GM19452 (cell line): ENCODE measurements around the gene CREB3.

Experiments
- ATAC-seq: cut with Tn5 transposase; IDR thresholded peaks from one replicate; pipeline ENCODE4 v1.9.1; 2021; ENCODE audit not compliant: unreplicated experiment

CREB3 gene

DNA sequence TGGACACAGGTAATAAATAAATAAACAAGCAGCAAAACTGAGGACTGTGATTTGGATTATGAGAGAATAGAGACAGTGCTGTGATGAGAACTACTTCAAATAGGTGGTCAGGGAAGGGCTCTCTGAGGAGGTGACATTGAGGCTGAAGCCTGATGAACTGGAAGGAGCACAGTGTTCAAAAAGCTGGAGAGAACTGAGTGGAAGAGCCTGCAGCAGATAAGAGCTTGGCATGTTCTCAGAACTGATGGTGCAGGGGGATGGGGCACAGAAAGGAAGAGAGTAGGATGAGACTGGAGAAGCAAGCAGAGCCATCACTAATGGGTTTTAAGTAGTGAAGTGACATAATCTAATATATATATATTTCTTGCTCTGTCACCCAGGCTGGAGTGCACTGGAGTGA is 31.5 kb upstream of the CREB3 start:
- ATAC-seq = no peak

- ATAC-seq = no peak
These were observed 29.8 kb upstream of the CREB3 start for GRCh38 chr9:35702696-35703095.

DNA sequence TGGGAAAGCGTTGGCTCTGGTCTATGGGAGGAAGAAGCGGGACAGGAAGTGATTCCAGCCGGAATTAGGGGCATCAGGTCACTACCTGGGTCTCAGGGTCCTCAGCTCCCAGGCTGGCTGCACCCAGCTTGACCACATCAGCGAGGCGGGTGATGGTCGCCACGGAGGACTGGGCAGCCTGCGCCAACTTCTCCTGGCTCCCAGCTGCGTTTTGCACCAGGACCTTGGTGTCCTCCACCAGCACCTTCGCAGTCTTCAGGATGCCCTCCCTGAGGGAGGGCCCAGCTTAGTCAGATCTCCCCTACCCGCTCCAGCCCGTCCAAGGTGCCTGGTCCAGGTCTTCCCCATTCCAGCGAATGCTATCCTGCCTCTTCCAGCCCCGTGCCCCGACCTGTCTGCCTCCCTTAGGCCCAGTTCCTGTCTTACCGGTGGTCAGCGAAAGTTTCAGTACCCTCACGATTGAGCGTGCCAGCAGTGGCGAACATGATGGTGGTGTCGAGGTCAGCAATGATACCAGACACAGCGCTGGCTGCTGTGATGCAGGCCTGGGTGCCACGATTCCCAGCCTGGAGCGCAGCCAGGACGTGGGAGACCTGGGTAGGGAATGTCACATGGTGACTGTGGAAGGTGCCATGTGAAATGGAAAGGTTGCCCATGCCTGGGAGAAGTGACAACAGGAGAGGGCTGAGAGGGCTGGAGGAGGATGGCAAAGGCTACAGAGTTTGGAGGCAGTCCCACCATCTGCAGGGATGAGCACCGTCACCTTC is 28.4 kb upstream of the CREB3 start:
- ATAC-seq = no peak

DNA sequence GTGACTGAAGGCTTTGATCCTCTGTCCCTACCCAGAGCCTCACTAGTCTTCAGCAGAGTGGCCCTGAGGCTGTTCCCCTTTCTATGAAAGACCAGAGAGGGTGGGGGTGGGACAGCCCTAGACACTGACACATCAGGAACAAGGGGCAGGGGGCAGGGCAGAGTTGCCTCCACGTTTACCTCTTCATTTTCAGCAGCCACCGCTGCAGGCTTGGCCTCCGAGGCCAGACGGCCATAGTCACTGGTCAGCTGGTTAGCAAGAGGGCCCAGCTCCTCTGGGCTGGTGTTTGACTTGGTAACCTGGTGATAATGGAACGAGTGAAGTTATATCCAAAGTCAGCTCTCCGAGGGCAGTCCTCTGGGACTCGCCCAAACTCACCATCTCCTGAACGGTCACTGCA is 27.1 kb upstream of the CREB3 start:
- no peak for ATAC-seq

GRCh38 chr9:35705836-35706430 is 26.5 kb upstream of the CREB3 start:
- ATAC-seq = no peak

GRCh38 chr9:35706951-35707350 is 25.5 kb upstream of the CREB3 start:
- no peak for ATAC-seq

GRCh38 chr9:35708146-35708545 is 24.3 kb upstream of the CREB3 start:
- ATAC-seq = no peak

DNA sequence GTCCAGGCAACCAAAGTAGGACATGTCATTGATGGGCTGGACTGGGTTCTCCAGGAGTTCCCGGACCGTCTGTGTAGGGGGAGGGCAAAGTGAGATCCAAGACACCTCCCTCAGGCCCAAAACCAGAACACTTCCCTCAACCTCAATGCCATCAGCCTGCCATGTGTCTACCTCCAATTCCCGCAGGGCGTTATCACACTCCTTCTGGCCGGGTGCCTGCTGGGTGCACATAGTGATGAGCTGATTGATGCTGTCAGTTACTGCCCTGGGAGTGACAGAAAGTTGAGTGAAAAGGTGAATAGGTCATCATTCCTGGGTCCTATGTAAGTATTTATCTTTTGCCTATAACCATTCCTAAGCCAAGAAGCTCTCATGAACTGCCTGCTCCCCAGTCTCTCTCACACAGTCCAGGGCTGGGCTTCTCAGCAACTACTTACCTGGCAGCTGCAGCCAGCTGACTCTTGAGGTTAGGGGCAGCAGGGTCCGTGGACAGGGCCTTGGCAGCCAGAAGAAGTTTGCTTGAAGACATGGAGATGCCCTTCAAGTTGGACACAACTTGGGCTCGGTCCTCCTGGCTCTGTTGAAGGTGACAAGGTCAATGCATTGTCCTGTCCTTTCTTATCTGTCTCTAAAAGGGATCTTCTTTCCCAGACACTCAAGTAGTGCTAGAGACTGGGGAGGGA is 21.5 kb upstream of the CREB3 start:
- no peak for ATAC-seq

GRCh38 chr9:35711501-35712428 is 20.7 kb upstream of the CREB3 start:
- no peak for ATAC-seq

DNA sequence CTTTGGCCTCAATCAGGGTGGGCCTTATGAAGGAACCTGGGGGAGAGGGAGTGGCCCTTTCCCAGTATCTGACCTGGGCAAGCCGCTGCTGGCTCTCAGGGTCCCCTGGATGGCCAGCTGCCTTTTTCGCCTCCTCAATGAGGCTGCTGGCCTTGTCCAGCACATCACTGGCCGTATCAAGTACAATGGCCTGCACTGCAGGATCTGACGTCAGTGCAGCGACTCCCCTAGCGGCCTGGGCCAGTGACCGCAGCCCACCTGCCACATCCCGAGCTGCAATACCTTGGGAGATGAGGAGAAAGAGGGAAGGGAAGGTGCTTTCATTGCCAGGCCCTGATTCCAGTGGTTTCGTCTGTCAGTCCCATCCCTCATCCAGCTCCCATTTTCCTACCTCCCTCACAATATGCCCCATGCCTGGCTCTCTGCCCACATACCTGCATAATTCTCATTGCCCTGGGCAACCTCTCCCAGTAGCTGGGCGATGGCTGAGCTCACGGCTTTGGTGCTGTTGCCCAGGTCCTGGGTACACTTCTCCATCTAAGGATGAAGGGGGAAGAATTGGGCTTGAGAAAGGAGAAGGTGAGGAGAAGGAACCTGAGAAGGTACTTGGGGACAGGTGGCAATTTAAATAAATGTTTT is 19.6 kb upstream of the CREB3 start:
- no peak for ATAC-seq

- no peak for ATAC-seq
These were observed 18.9 kb upstream of the CREB3 start for GRCh38 chr9:35713578-35713977.

GRCh38 chr9:35714123-35714522 is 18.3 kb upstream of the CREB3 start:
- ATAC-seq = no peak

DNA sequence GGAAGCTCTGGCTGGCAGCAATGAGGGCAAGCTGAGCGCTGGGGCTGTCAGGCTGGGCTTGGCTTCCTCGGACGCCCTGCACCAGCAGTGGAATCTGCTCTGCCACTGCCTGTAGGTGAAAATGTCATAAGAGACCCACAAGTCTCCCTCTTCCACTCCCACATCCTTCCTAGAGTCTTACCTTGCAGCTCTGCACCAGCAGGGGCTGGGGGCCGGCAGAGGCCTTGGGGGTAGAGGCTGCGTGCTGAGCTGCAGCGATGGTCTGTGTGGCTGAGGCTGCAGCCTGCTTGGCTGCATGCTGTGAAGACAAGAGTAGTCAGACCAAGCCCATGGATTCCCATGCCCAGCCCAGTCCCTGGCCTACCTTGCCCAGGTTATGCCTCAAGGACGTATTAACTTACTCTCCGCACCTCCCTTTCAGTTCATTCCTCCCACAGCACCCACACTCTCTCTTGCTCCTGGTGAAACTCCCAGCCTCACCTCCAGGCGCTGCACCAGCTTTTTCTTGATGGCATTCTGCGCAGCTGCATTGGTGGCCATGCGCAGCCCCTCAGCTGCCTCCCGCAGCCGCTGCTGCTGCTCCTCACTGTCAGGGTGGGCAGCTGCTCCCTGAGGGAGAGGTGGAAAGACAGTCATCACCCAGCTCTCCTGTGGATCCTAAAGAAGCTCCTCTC is 17.8 kb upstream of the CREB3 start:
- no peak for ATAC-seq

DNA sequence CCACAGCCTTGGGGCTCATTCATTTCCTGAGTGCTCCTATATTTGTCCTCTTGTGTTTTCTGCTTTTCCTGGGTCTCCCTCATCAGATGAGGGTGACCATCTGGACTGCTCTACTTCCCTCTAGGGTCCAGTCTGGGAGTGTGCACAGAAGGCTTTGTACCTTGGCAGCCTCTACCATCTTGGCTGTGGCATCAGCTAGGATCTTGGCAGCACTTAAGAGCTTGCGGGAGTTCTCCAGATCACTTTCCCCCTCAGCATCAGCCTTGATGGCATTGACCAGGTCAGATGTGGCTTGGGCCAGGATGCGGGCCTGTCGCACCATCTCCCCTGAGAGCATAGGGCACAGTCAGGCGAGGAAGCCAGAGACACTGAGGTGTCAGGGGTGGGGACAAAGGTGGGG is 16.2 kb upstream of the CREB3 start:
- ATAC-seq = no peak

DNA sequence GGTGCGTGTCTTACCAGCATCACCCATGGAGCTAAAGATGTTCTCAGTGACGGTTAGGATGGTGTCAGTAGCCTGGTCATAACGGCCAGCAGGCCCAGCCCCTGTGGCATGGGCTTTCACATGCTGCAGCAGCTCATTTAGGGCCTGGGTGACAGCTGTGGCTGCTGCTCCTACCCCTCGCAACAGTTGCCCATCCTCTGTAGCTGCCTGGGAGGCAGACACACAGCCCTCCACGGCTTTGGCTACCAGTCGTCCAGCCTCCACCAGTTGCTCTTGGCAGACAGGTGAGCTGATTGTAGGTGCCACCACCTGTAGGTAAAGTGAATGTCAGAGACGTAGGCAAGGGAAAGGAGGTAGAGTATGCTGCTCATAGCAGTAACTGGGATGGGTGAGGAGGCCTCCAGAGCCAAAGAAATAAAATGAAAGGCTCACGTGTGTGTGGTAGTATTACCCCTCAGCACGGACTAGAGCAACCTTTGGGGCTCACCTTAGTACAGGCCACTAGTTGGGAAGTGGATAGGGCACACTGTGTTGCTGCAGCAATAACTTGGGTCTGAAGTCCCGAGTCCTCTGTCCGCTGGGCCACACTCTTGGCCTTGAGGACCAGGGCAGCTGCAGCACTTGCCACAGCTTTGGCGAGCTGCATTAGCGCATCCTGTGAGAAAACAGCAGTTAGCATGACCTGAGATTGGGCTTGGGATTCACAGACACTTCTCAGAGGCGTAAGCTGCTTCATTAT is 15.2 kb upstream of the CREB3 start:
- ATAC-seq = no peak

- ATAC-seq = no peak
These were observed 13.6 kb upstream of the CREB3 start for GRCh38 chr9:35718721-35719511.

- ATAC-seq = no peak
These were observed 12.9 kb upstream of the CREB3 start for GRCh38 chr9:35719546-35719945.

GRCh38 chr9:35723426-35723825 is 9.0 kb upstream of the CREB3 start:
- ATAC-seq = no peak

- ATAC-seq = no peak
These were observed 8.6 kb upstream of the CREB3 start for GRCh38 chr9:35723908-35724307.
